ENCODE measurements around the gene ARHGAP19. TPM values are rescaled to one million over a fixed set of nuclear protein-coding genes. Genes with fewer than 3 reads are reported as not detected.
A peak's percentile ranks its signal among the peaks of the same experiment; 100 is the strongest.
"Not testable (repeated sequence)": the region's sequence is repeated elsewhere in the genome, so short reads cannot be mapped to it uniquely, and the experiment has no call there.

ARHGAP19 gene
- polyA plus RNA-seq, 4 donors = 26.3 to 35.2 (median 33.0) TPM

DNA sequence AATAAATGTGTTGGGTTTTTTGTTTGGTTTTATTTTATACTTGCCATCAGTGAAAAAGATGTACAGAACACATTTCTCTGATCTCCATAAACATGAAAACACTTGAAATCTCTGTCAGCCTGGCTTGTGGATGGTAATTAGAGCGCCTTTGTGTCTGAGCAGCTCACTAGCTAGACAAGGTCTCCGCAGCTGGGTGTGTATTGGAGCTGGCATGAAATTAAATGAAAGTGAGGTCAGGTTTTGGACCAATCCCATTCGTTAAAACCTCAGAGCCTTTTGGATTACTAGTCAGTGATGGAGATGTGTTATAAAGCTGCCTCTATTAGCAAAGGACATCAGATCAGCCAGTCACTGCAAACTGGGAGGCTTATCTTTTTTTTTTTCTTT, 29.4 kb upstream of the ARHGAP19 start:
- no peak for DNase-seq (ENCODE audit: low read depth in 4 of 4, low spot score in 2 of 4)

DNA sequence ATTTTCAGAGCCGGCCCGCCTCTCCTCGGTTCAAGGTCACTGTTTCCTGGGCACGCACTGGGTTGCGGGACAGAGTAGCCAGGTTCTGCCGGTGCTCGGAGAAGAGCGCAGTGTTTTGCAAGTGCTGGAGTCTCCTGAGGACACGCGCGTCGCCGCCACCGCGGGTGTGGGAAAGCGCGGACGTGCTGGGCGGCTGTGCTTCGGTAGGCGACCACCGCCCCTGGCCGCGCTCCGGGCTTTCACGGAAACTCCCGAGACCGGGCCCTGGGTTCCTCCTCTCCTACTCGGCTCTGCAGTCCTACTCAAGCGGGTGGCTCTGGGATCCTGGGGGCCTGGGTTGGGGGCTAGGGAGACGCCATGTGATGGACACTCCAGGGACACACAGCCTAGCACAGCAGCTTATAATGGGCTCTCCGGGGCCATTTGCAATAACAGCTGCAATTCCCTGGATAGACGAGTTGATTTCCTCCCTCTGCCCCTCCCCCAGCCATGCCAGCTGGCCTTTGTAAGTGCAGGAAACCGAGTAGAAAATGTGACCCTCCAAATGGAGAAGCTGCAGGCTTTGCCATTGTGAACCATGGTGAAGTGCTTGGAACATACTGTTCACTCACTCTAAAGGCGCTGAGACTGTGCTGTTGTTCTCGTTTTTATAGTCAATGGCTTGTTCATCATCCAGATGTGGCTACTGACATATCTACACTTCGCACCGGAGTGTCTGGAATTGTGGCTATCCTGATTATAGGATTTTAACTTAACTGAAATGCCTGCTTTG, 28.8 kb upstream of the ARHGAP19 start:
- no peak for DNase-seq (ENCODE audit: low read depth in 4 of 4, low spot score in 2 of 4)

DNA sequence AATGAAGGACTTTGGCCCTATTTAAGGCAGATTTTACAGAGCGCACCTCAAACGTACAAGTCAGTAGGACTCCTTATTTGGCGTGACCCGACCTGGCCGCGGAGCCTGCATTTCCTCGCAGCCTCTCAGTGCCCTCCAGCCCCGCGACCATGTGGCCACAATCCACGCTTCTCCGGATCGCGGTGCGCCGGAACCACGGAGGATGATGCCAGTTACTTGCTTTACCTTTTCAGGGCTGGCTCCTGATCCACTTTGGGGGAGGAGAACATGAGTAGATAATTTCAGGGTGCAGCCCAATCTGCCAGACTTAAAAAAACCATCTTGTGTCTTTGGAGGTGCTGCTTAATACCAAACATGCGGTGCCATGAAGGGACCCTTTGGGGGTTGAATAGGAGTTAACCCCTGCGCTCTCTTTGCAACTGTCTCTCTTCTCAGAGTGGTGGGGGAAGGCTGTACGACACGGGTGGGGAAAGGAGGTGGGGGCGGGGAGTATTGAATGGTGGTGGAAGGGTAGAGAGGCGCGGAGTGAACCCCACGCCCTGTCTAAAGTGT, 28.1 kb upstream of the ARHGAP19 start:
- DNase-seq (ENCODE audit: low read depth in 4 of 4, low spot score in 2 of 4) = no peak

DNA sequence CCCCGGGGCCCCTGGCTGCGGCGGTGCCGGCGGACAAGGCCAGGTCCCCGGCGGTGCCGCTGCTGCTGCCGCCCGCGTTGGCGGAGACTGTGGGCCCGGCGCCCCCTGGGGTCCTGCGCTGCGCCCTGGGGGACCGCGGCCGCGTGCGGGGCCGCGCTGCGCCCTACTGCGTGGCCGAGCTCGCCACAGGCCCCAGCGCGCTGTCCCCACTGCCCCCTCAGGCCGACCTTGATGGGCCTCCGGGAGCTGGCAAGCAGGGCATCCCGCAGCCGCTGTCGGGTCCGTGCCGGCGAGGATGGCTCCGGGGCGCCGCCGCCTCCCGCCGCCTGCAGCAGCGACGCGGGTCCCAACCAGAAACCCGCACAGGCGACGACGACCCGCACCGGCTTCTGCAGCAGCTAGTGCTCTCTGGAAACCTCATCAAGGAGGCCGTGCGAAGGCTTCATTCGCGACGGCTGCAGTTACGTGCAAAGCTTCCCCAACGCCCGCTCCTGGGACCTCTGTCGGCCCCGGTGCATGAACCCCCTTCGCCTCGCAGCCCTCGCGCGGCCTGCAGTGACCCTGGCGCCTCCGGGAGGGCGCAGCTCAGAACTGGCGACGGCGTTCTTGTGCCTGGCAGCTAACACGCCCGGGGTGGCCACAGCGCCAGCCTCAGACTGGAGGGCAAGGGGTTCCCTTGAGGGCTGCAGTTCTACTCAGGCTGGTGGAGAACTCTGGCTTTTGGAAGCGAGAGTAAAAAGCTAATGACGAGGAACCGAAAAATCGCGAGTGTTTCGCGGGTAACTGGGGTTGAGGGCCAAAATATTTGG, 27.4 kb upstream of the ARHGAP19 start:
- no peak for DNase-seq (ENCODE audit: low read depth in 4 of 4, low spot score in 2 of 4)

DNA sequence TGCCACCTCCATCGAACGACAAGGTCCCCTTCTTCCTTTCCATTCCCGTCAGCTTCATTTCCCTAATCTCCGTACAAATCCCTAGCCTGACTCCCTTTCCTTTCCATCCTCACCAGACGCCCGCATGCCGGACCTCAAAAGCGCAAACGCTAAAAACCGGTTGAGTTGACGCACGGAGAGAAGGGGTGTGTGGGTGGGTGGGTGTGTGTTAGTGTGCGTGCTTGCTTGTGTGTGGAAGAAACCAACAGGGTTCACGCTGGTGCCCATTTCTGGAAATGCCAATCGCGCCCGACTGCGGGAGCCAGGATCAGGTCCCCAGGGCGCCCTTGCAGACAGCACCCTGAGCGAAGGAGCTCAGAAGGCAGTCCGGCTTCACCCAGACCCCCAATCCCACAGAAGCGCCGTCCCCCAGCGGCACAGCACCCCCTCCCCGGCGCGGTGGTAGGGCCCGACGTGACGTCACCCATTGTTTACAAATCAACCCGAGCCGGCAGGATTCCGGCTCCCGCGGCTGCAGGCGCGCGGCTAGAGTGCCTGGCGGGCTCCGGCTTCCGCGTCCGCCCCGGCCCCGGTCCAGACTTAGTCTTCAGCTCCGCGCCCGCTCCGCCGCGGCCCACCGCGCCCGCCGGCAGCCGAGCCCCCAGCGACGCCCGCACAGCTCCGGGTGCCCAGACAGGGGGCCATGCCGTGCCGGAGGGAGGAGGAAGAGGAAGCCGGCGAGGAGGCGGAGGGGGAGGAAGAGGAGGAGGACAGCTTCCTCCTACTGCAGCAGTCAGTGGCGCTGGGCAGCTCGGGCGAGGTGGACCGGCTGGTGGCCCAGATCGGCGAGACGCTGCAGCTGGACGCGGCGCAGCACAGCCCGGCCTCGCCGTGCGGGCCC, 26.6 kb upstream of the ARHGAP19 start, which contains the start of gene FRAT1:
Gene FRAT1, plus strand, starts transcription at position 500 of the 880 bp plus-strand sequence. Its CDS starts 183 bp downstream, at position 683.
- peak; percentile 82 to 95 (median 87) for DNase-seq (ENCODE audit: low read depth in 4 of 4, low spot score in 2 of 4)

DNA sequence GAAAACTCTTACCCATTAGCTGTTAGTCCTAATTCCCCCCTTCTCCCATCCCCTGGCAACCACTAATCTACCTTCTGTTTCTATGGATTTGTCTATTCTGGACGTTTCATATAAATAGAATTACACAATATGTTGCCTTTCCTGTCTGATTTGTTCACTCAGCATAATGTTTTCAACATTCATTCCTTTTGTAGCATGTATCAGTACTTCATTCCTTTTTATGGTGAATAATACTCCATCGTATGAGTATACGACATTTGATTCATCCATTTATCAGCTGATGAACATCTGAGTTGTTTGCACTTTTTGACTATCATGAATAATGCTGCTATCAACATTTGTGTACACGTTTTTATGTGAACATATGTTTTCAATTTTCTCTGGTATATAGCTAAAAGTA, 22.2 kb upstream of the ARHGAP19 start:
- no peak for DNase-seq (ENCODE audit: low read depth in 4 of 4, low spot score in 2 of 4)

DNA sequence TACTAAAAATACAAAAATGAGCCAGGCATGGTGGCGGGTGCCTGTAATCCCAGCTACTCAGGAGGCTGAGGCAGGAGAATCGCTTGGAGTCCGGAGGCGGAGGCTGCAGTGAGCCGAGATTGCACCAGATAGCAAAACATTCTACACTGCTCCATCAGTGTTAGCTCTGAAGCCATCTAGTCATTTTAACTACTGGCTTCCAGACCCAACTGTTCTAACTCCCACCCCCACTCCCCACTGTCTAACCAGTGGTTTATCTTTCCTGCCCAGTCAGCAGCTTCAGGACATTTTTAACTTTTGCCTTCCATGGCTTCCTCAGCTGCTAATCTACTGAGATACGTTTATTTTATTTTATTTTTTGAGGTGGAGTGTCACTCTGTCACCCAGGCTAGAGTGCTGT, 20.5 kb upstream of the ARHGAP19 start:
- DNase-seq (ENCODE audit: low read depth in 4 of 4, low spot score in 2 of 4) = no peak

DNA sequence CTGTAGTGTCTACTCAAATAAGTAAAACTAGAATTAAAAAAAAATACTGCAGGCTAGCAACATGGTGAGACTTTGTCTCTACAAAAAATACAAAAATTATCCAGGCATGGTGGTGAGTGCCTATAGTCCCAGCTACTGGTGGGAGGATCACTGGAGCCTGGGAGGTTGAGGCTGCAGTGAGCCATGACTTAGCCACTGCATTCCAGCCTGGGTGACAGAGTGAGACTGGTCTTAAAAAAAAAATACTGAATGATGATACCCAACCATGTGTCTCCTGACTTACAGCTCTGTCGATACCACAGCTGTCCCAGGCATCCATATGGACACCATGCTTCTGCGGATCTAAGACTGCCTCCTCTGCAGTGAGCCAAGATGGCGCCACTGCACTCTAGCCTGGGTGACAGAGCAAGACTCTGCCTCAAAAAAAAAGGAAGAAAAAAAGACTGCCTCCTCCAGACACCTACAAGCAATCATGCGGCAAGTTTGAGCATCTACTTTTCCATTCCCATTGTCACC, 18.7 kb upstream of the ARHGAP19 start:
- no peak for DNase-seq (ENCODE audit: low read depth in 4 of 4, low spot score in 2 of 4)

DNA sequence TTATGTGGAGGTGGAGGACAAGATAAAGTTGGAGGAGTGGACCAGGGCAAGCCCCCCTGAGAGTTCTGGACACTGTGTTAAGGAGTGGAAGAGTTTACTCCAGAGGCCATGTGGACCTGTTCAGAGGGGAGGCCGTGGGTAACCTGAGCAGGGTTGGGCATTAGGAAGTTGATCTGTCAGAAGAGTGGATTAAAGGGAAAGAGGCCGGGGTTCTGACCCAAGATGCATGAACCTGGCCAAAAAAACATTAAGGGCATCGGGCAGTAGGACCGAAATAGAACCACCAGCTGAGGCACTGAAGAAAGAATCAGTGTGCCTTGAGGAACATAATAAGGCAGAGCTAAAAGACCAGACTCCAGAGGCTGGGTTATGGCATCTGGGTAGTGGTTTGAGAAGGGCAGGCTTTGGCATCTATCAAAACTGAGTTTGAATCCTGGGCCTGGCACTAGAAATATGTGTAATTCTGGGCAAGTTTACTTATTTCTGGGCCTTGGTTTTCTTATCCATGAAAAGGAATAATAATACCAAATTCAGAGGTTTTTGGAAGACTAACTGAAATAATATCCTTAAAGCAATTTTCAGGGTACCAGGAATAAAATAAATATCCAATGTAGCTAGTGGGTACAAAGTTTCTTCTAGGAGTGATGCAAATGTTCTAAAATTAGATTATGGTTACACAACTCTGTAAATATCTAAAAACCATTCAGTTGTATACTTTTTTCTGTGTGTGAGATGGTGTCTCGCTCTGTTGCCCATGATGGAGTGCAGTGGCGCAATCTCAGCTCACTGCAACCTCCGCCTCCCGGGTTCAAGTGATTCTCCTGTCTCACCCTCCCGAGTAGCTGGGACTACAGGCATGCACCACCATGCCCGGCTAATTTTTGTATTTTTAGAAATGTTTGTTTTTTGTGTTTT, 15.7 kb upstream of the ARHGAP19 start:
- no peak for DNase-seq (ENCODE audit: low read depth in 4 of 4, low spot score in 2 of 4)

DNA sequence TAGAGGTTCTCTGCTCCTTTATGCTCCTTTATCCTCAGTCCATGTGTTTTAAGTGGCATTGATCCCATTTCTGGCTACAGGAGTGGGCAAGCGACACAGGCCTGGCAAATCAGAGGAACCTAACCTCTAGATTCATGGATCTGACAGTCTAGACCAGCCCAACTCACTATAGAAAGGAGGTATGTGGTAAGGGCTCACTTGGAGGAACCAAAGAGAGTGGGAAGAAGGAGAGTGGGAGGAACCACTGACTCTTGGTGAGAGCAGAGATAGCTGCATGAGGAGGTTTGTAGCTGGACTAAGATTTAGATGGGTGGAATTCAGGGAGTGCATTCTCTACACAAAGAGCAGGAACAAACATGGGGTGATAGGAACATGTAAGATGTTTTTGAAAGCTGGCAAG, 15.0 kb upstream of the ARHGAP19 start:
- DNase-seq (ENCODE audit: low read depth in 4 of 4, low spot score in 2 of 4) = no peak

DNA sequence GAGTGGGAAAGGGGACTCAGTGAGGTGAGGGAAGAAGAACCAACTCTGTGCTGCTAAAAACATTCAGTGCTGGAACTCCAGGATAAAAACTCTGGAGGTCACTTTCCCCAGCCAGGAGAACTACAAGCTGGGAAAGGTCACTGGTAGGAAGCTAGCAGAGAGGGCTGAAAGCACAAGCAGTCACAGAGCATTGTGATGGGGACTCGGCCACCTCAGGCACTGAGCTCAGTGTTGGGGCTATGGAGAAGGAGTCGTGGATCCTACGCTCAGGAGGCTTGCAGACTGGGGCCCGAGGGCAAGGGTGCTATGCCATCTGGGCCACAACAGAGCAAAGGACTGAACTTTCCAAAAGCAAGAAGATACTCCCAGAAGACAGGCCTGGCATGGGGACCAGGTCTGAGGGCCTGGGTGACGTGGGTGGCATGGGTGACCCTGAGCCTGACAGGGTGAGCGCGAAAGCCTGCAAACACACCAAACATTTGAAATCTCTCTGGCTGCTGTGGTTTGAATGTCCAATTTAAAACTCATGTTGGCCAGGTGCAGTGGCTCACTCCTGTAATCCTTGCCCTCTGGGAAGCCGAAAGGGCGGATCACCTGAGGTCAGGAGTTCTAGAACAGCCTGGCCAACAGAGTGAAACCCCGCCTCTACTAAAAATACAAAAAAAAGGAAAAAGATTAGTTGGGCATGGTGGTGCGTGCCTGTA, 9.8 kb upstream of the ARHGAP19 start:
- DNase-seq (ENCODE audit: low read depth in 4 of 4, low spot score in 2 of 4) = no peak

DNA sequence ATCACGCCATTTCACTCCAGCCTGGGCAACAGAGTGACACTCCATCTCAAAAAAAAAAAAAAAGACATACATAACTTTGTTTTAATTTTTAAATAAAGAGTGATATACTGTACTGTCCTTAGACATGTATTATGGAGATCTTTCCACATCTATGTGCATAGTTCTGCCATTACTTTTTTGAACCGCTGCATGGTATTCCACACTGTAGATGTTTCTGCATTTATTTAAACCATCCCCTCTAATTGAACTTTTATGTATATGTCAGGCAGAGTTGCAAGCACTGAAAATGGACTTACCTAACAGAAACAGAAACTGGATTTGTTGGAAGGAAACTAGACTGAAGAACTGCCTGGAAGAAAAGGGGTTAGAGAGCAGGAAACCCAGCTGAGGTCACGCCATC, 8.5 kb upstream of the ARHGAP19 start:
- no peak for DNase-seq (ENCODE audit: low read depth in 4 of 4, low spot score in 2 of 4)

DNA sequence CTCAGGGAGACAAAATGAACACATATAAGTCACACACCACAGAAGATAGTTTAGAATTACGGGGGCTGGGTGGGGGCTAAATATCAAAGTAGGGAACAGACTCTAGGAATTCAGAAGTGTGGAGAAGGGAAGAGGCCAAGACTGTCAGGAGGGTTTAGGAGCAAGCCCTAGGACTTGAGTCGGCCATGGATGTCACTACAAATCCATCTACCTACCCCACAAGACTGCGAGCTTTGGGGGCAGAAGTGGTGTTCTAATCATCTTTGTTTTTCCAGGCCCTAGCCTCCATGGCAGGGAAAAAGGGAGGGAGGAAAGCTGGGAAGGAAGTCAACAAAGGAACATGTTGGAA, 5.8 kb upstream of the ARHGAP19 start:
- DNase-seq (ENCODE audit: low read depth in 4 of 4, low spot score in 2 of 4) = no peak

DNA sequence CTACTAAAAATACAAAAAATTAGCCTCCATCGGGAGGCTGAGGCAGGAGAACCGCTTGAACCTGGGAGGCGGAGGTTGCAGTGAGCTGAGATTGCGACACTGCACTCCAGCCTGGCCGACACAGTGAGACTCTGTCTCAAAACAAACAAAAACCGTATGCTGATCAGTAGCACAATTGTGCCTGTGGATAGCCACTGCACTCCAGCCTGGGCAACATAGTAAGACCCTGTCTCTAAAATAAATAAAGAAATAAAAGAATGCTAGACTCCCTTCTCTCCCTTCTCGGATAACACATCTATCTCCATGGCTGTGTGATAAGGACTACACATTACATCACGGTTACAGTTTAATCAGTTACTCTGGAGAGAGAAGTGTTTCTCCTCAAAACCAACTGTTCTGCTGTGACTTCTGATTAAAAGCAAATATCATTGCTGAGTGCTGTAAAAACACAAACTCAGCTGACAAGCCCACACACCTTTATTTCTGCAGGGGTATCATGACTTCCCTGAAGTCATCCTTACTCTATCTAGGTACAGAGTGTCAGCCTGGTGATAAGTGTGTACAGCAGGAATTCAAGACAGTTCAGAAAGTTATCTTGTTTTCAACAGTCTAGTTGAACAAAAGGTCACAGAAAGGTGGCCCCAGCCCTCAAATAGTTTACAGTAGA, 5.3 kb upstream of the ARHGAP19 start:
- DNase-seq (ENCODE audit: low read depth in 4 of 4, low spot score in 2 of 4) = no peak

DNA sequence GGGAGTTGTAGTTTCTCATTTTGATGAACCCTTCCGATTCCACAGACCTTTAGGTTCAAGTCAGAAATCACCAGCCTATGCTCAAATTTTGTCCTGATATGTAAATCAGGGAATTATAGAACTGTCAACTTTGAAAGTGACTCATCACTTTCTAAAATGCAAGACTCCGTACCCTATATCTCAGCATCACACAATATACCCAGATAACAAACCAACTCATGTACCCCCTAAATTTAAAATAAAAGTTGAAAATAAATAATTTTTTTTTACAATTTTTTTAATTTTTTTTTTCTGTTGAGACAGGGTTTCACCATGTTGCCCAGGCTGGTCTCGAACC, 393 bp upstream of the ARHGAP19 start:
- DNase-seq (ENCODE audit: low read depth in 4 of 4, low spot score in 2 of 4) = no peak

DNA sequence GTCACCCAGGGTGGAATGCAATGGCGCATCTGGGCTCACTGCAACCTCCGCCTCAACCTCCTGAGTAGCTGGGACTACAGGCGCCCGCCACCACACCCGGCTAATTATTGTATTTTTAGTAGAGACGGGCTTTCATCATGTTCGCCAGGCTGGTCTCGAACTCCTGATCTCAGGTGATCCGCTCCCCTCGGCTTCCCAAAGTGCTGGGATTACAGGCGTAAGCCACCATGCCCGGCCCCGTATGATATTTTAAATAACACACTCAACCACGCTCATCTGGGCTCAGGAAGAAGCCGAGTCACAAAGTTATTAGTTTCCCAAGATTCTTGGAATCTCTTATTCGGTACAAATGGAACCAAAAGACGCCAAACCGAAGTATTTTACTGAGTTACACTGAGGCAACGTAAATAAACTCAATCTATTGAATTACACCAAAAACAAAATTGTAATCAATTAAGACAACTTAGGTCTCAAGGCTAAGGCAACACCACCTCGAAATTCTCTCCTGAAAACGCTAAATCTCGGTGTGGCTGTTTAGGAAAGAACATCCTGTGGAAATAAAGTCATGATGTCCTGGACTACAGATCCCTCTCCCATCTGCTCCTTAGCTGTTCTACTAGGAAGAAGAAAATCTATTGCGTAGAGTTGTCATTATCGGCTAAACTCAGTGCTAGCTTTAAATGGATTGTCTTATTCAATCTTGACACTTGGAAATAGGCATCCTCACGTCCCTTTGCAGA, 910 bp downstream of the ARHGAP19 start:
- no peak for DNase-seq (ENCODE audit: low read depth in 4 of 4, low spot score in 2 of 4)

DNA sequence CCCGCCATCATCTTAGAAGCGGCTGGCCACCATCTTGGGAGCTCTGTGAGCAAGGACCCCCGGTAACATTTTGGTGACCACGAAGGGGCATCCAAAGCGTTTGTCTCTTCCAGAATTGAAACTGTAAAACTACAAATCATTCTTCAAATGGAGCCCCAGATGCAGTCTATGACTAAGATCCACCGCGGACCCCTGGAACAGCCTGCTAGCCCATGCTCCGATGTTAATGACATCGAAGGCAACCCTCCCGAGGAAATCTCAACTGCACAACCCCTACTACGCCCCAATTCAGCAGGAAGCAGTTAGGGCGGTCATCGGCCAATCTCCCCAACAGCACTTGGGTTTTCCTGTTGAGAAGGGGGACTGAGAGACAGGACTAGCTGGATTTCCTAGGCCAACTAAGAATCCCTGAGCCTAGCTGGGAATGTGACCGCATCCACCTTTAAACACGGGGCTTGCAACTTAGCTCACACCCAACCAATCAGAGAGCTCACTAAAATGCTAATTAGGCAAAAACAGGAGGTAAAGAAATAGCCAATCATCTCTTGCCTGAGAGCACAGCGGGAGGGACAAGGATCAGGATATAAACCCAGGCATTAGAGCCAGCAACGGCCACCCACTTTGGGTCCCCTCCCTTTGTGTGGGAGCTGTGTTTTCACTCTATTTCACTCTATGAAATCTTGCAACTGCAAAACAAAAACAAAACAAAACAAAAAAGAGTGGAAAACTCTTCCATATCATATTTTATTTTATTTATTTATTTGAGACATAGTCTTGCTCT, 1.7 kb downstream of the ARHGAP19 start:
- DNase-seq (ENCODE audit: low read depth in 4 of 4, low spot score in 2 of 4) = not testable (repeated sequence)
